ENCODE results near the gene COL5A1.

GRCh38 chr9:134775081-134775951 lies 133.7 kb downstream of the COL5A1 start:
- no peak for TF ChIP-seq CTCF (IDR thresholded peaks at IDR 0.05; ENCODE audit: insufficient read depth, low read length)
- no peak for TF ChIP-seq REST (IDR thresholded peaks at IDR 0.05; ENCODE audit: insufficient replicate concordance, low read depth)

Measured in HL-60 (cell line).